IMR-90 (cell line): ENCODE measurements around the gene HLA-F. TPM values are rescaled to one million over a fixed set of nuclear protein-coding genes. Genes with fewer than 3 reads are reported as not detected.

ENCODE experiments used
- ATAC-seq: fragments of 200-7000 bp; cut with Tn5 transposase; 2 replicates; pipeline ENCODE4 v1.9.1; 2020; ENCODE audit warnings: low read depth, mild to moderate bottlenecking, moderate library complexity
- BruUV-seq: library from RNA; stranded (reverse); fragments of 400-500 nt; replicated peaks from 2 replicates; lab custom pipeline; 2021; lab: Mats Ljungman, UMichigan
- CTCF ChIA-PET: fragments of 300-600 bp; formaldehyde crosslinking; extraction: SDS; loops from one replicate; lab custom pipeline; 2021; ENCODE audit warnings: antibody characterized with exemption; lab: Yijun Ruan, JAX
- POLR2A ChIA-PET: fragments of 300-600 bp; sonication (Branson Sonifier 250); formaldehyde crosslinking; loops from one replicate; lab custom pipeline; 2022; ENCODE audit warnings: antibody characterized with exemption; ENCODE audit not compliant: unreplicated experiment; lab: Charles Lee
- DNase-seq: peaks from one replicate; pipeline ENCODE4 v3.0.0; 2013
- H2AFZ ChIP-seq: replicated peaks from 2 replicates; pipeline ENCODE3; 2013; ENCODE audit warnings: low read length, mild to moderate bottlenecking; ENCODE audit not compliant: poor library complexity
- H2AK5ac ChIP-seq: 2 replicates; pipeline ENCODE4 v1.6.1; 2013; ENCODE audit warnings: low read depth, low read length, inconsistent platforms
- H2AK9ac ChIP-seq: replicated peaks from 2 replicates; pipeline ENCODE3; 2013; ENCODE audit warnings: mild to moderate bottlenecking, low read depth, low read length, moderate library complexity; ENCODE audit not compliant: poor library complexity
- H2BK120ac ChIP-seq: 2 replicates; pipeline ENCODE4 v1.6.1; 2013; ENCODE audit warnings: low read depth, low read length, inconsistent platforms
- H2BK15ac ChIP-seq: 3 replicates; pipeline ENCODE4 v1.6.1; 2013; ENCODE audit warnings: low read depth, low read length, inconsistent platforms
- H2BK20ac ChIP-seq: 2 replicates; pipeline ENCODE4 v1.6.1; 2013; ENCODE audit warnings: low read depth, mild to moderate bottlenecking, inconsistent platforms, low read length, moderate library complexity
- H2BK5ac ChIP-seq: 2 replicates; pipeline ENCODE4 v1.6.1; 2013; ENCODE audit warnings: mild to moderate bottlenecking, low read depth, low read length, inconsistent platforms; ENCODE audit not compliant: poor library complexity, severe bottlenecking
- H3K14ac ChIP-seq: replicated peaks from 2 replicates; pipeline ENCODE4 v1.6.1; 2013; ENCODE audit warnings: low read depth, low read length, inconsistent platforms
- H3K18ac ChIP-seq: 2 replicates; pipeline ENCODE4 v1.6.1; 2013; ENCODE audit warnings: low read depth, low read length, control low read depth
- H3K23ac ChIP-seq: 2 replicates; pipeline ENCODE4 v1.6.1; 2013; ENCODE audit warnings: low read depth, low read length, inconsistent platforms
- H3K27ac ChIP-seq: 2 replicates; pipeline ENCODE4 v1.5.1; 2013; ENCODE audit warnings: mild to moderate bottlenecking, control low read depth, low read length; ENCODE audit not compliant: insufficient read depth
- H3K27me3 ChIP-seq: 2 replicates; pipeline ENCODE4 v1.6.1; 2013; ENCODE audit warnings: low read length; ENCODE audit not compliant: control insufficient read depth, insufficient read depth
- H3K36me3 ChIP-seq: 2 replicates; pipeline ENCODE4 v1.6.1; 2013; ENCODE audit warnings: low read length, mixed read lengths; ENCODE audit not compliant: control insufficient read depth, insufficient read depth
- H3K4ac ChIP-seq: 2 replicates; pipeline ENCODE4 v1.6.1; 2013; ENCODE audit warnings: low read depth, low read length, inconsistent platforms
- H3K4me1 ChIP-seq: 2 replicates; pipeline ENCODE4 v1.6.1; 2013; ENCODE audit warnings: low read length, mixed read lengths; ENCODE audit not compliant: control insufficient read depth, insufficient read depth
- H3K4me2 ChIP-seq: 2 replicates; pipeline ENCODE4 v1.6.1; 2013; ENCODE audit warnings: low read depth, mild to moderate bottlenecking, control low read depth, low read length, moderate library complexity
- H3K4me3 ChIP-seq: 2 replicates; pipeline ENCODE4 v1.5.1; 2013; ENCODE audit warnings: low read depth, mild to moderate bottlenecking, control low read depth, low read length, moderate library complexity; ENCODE audit not compliant: insufficient read depth
- H3K56ac ChIP-seq: 2 replicates; pipeline ENCODE4 v1.6.1; 2013; ENCODE audit warnings: low read length, inconsistent platforms; ENCODE audit not compliant: insufficient read depth; ENCODE audit errors: extremely low read depth
- H3K79me1 ChIP-seq, 2 experiments: 2 replicates each; pipeline ENCODE4 v1.6.1; 2013; ENCODE audit warnings: low read length in 2 of 2, inconsistent platforms in 1 of 2, low read depth in 1 of 2
- H3K9ac ChIP-seq: 2 replicates; pipeline ENCODE4 v1.6.1; 2013; ENCODE audit warnings: low read depth, low read length, control low read depth
- H3K9me1 ChIP-seq: 2 replicates; pipeline ENCODE4 v1.6.1; 2013; ENCODE audit warnings: low read length, inconsistent platforms; ENCODE audit not compliant: insufficient read depth
- H3K9me3 ChIP-seq: 2 replicates; pipeline ENCODE4 v1.6.1; 2013; ENCODE audit warnings: low read length; ENCODE audit not compliant: control insufficient read depth, insufficient read depth
- H4K20me1 ChIP-seq: 2 replicates; pipeline ENCODE4 v1.6.1; 2013; ENCODE audit warnings: low read length, inconsistent platforms; ENCODE audit not compliant: insufficient read depth
- H4K5ac ChIP-seq: 2 replicates; pipeline ENCODE4 v1.6.1; 2013; ENCODE audit warnings: mild to moderate bottlenecking, low read depth, low read length, control low read depth
- H4K8ac ChIP-seq, 2 experiments: 2 replicates each; pipeline ENCODE4 v1.6.1; 2013; ENCODE audit warnings: low read depth in 2 of 2, low read length in 2 of 2, control low read depth in 1 of 2, inconsistent platforms in 1 of 2
- H4K91ac ChIP-seq: 2 replicates; pipeline ENCODE4 v1.6.1; 2013; ENCODE audit warnings: low read depth, low read length, inconsistent platforms; ENCODE audit not compliant: insufficient read depth
- ELK1 ChIP-seq: fragments of 150-350 bp; IDR thresholded peaks from 2 replicates; pipeline ENCODE4 v1.6.1; 2016; ENCODE audit warnings: low read depth, mild to moderate bottlenecking, low read length, moderate library complexity, borderline replicate concordance
- MAFK ChIP-seq: IDR thresholded peaks from 2 replicates; pipeline ENCODE4 v1.6.1; 2012; ENCODE audit warnings: low read depth, low read length, improper control_type of control experiment
- NFE2L2 ChIP-seq: fragments of 150-350 bp; IDR thresholded peaks from 2 replicates; pipeline ENCODE4 v1.6.1; 2016; ENCODE audit warnings: low read depth, mild to moderate bottlenecking, low read length
- POLR2A ChIP-seq: IDR thresholded peaks from 2 replicates; pipeline ENCODE4 v1.6.1; 2012; ENCODE audit warnings: mild to moderate bottlenecking, low read depth, low read length
- RCOR1 ChIP-seq: IDR thresholded peaks from 2 replicates; pipeline ENCODE4 v1.6.1; 2012; ENCODE audit warnings: mild to moderate bottlenecking, low read length, improper control_type of control experiment; ENCODE audit not compliant: insufficient replicate concordance
- WGBS, 2 experiments: methylation state at CpG; one replicate each; pipeline versions ENCODE4 v1.1.5 to v1.1.7; 2013; ENCODE audit warnings: missing lambda C conversion rate in 2 of 2; ENCODE audit not compliant: insufficient read length in 1 of 2; ENCODE audit errors: extremely low coverage in 2 of 2; 5-methylcytosine and 5-hydroxymethylcytosine counted together
- dilution Hi-C: fragments of 300-500 bp; cut with HindIII; formaldehyde crosslinking; loops from one replicate; pipeline ENCODE4 v1.14.3; 2018; ENCODE audit warnings: low sequenced_read_pairs; ENCODE audit not compliant: unreplicated experiment
- in situ Hi-C: fragments of 300-500 bp; cut with MboI; formaldehyde crosslinking; loops from 3 replicates; pipeline ENCODE4 v1.14.3; 2019; ENCODE audit warnings: low sequenced_read_pairs, inconsistent platforms, mixed read lengths
- intact Hi-C: fragments of 100-400 bp; cut with micrococcal nuclease; formaldehyde crosslinking; loops from 2 replicates; pipeline ENCODE4 v1.10.0; 2022
- polyA plus RNA-seq, 3 experiments: library from polyadenylated mRNA; depleted of rRNA; stranded (reverse); fragments of >200 nt; gene quantifications; 2 replicates each; pipeline ENCODE4 v1.2.3, GENCODE V29; 2012; ENCODE audit warnings: low replicate concordance in 1 of 3
- total RNA-seq: library from RNA; depleted of rRNA; stranded (reverse); fragments of >200 nt; gene quantifications from 2 replicates; pipeline ENCODE4 v1.2.3, GENCODE V29; 2012

The HLA-F gene
- total and polyA plus RNA-seq, 2 of the 4 experiments (the other 2 are of a cell fraction), result not detected

GRCh38 chr6:29685718-29686326, 37.4 kb upstream of the HLA-F start:
- H4K5ac ChIP-seq, result no peak overlapping the region
- H2AK9ac ChIP-seq, result no peak overlapping the region
- BruUV-seq, result no TSS peak
- in situ Hi-C loops, result no loop called here
- no peak overlapping the region for H4K91ac ChIP-seq
- H3K27ac ChIP-seq, result no peak overlapping the region
- ChIA-PET POLR2A (no interaction called here), CTCF (no interaction called here)
- no peaks in the 10 kb centered on the region for H3K79me1 ChIP-seq
- 56% methylated on average over 3 of the region's 15 CpGs; no CpG with 5 or more reads in 1 of the 2 experiments for WGBS, 2 experiments
- H4K20me1 ChIP-seq, result no peaks in the 10 kb centered on the region
- H2BK120ac ChIP-seq, result no peak overlapping the region
- no peak overlapping the region for H3K18ac ChIP-seq
- H2AFZ ChIP-seq, result no peak overlapping the region
- TF ChIP-seq MAFK (no peak), ELK1 (no peak), POLR2A (no peak), NFE2L2 (no peak), RCOR1 (no peak)
- no peak overlapping the region for H3K23ac ChIP-seq
- no peak overlapping the region for H3K4me3 ChIP-seq
- H3K4ac ChIP-seq, result no peak overlapping the region
- H3K9ac ChIP-seq, result no peak overlapping the region
- H2AK5ac ChIP-seq, result no peak overlapping the region
- H3K56ac ChIP-seq, result no peak overlapping the region
- no peaks in the 10 kb centered on the region for H3K4me1 ChIP-seq
- no peak overlapping the region for H4K8ac ChIP-seq
- no peak overlapping the region for H2BK15ac ChIP-seq
- H3K9me1 ChIP-seq, result no peaks in the 10 kb centered on the region
- no peak for DNase-seq
- H3K27me3 ChIP-seq, result no peaks in the 10 kb centered on the region; the same call in 1 of the 2 replicates
- H3K4me2 ChIP-seq, result no peak overlapping the region
- dilution Hi-C loops, result no loop called here
- no peak overlapping the region for H2BK5ac ChIP-seq
- intact Hi-C loops, result no loop called here
- ATAC-seq, result no peak
- no peaks in the 10 kb centered on the region for H3K9me3 ChIP-seq
- no peak overlapping the region for H2BK20ac ChIP-seq
- H3K36me3 ChIP-seq, result no peaks in the 10 kb centered on the region
- H3K14ac ChIP-seq, result no peak overlapping the region
